K562 (cell line): ENCODE data around the gene FHIT. TPM values are rescaled to one million over a fixed set of nuclear protein-coding genes. Genes with fewer than 3 reads are reported as not detected.

Source experiments
- ATAC-seq: fragments of 200-7000 bp; cut with Tn5 transposase; 3 replicates; pipeline ENCODE4 v1.9.1; 2020; ENCODE audit warnings: moderate library complexity
- BruUV-seq: library from RNA; stranded (reverse); fragments of 400-500 nt; replicated peaks from 2 replicates; lab custom pipeline; 2021; lab: Mats Ljungman, UMichigan
- CTCF ChIA-PET: fragments of 300-600 bp; formaldehyde crosslinking; extraction: SDS; loops from one replicate; lab custom pipeline; 2021; ENCODE audit warnings: low intra/inter-chr PET ratio; lab: Yijun Ruan, JAX
- POLR2A ChIA-PET: fragments of 300-600, 350-650 bp; sonication (Branson Sonifier 250); formaldehyde crosslinking; extraction: SDS; loops from one replicate; lab custom pipeline; 2021; ENCODE audit warnings: antibody characterized with exemption, inconsistent platforms; lab: Yijun Ruan, JAX
- DNase-seq, 4 experiments: peaks; one replicate each; pipeline versions ENCODE4 v3.0.0 to v3.0.0-alpha.2; 2011 to 2018; ENCODE audit warnings: low spot score in 3 of 4, mixed read lengths in 3 of 4; ENCODE audit errors: extremely low read depth in 1 of 4
- FAIRE-seq: peaks from 2 replicates; lab custom pipeline; 2011; peaks lifted over from hg19 to GRCh38; lab: Jason Lieb, UNC
- H2AFZ ChIP-seq: 2 replicates; pipeline ENCODE4 v1.6.0; 2011; ENCODE audit warnings: low read depth, low read length, control low read depth, inconsistent platforms
- H3K27ac ChIP-seq: fragments of 200-600 bp; 3 replicates; pipeline ENCODE4 v1.8.0; 2011; ENCODE audit warnings: low read depth, mild to moderate bottlenecking, control low read depth, inconsistent platforms, low read length, moderate library complexity, mixed read lengths; ENCODE audit errors: extremely low read depth
- H3K27me3 ChIP-seq, 2 experiments: fragments of 300-600 bp in 1 of 2; 2 replicates in 1 of 2; 3 replicates in 1 of 2; pipeline versions ENCODE4 v1.6.0 to v1.8.0; 2011; ENCODE audit warnings: inconsistent platforms in 2 of 2, low read length in 2 of 2, mild to moderate bottlenecking in 1 of 2, mixed read lengths in 1 of 2, moderate library complexity in 1 of 2; ENCODE audit not compliant: control insufficient read depth in 2 of 2, insufficient read depth in 2 of 2
- H3K36me3 ChIP-seq: fragments of 300-600 bp; 3 replicates; pipeline ENCODE4 v1.8.0; 2011; ENCODE audit warnings: mild to moderate bottlenecking, low read length, inconsistent platforms; ENCODE audit not compliant: control insufficient read depth, insufficient read depth
- H3K4me1 ChIP-seq, 2 experiments: fragments of 200-600 bp in 1 of 2; replicated peaks in 1 of 2; 2 replicates in 1 of 2; 3 replicates in 1 of 2; pipeline versions ENCODE4 v1.5.1 to v1.8.0; 2011; ENCODE audit warnings: inconsistent platforms in 2 of 2, low read length in 2 of 2, mild to moderate bottlenecking in 1 of 2, mixed read lengths in 1 of 2, moderate library complexity in 1 of 2; ENCODE audit not compliant: control insufficient read depth in 2 of 2, insufficient read depth in 2 of 2
- H3K4me2 ChIP-seq: 2 replicates; pipeline ENCODE4 v1.6.1; 2011; ENCODE audit warnings: low read length, control low read depth, inconsistent platforms, mixed read lengths; ENCODE audit not compliant: insufficient read depth
- H3K4me3 ChIP-seq: fragments of 200-600 bp; sonication (generic), shearing (Covaris generic); 2 replicates; pipeline ENCODE4 v1.5.1; 2016; ENCODE audit warnings: control low read depth, inconsistent platforms
- H3K79me2 ChIP-seq: fragments of 200-600 bp; 3 replicates; pipeline ENCODE4 v1.8.0; 2011; ENCODE audit warnings: low read length, inconsistent platforms; ENCODE audit not compliant: control insufficient read depth, insufficient read depth
- H3K9ac ChIP-seq, 2 experiments: 2 replicates each; pipeline versions ENCODE4 v1.6.0 to v1.6.1; 2011; ENCODE audit warnings: low read depth in 2 of 2, low read length in 2 of 2, control low read depth in 1 of 2, inconsistent platforms in 1 of 2, mild to moderate bottlenecking in 1 of 2, mixed read lengths in 1 of 2; ENCODE audit not compliant: insufficient read depth in 1 of 2
- H3K9me1 ChIP-seq: one replicate; pipeline ENCODE4 v1.6.0; 2011; ENCODE audit warnings: inconsistent platforms, mild to moderate bottlenecking, low read length, moderate library complexity; ENCODE audit not compliant: control insufficient read depth, insufficient read depth
- H3K9me3 ChIP-seq: replicated peaks from 2 replicates; pipeline ENCODE4 v1.5.1; 2011; ENCODE audit warnings: low read depth, low read length, inconsistent platforms; ENCODE audit not compliant: control insufficient read depth, insufficient read depth
- H4K20me1 ChIP-seq: replicated peaks from 2 replicates; pipeline ENCODE4 v1.6.1; 2011; ENCODE audit warnings: low read length, inconsistent platforms, mixed read lengths; ENCODE audit not compliant: control insufficient read depth, insufficient read depth
- BRF2 ChIP-seq: IDR thresholded peaks from 3 replicates; pipeline ENCODE4 v1.6.1; 2011; ENCODE audit warnings: borderline replicate concordance, mild to moderate bottlenecking; ENCODE audit not compliant: insufficient read length, insufficient read depth
- CEBPB ChIP-seq: fragments of 450-650 bp; IDR thresholded peaks from 2 replicates; pipeline ENCODE4 v1.6.1; 2016; ENCODE audit warnings: missing genetic modification characterization, missing compliant biosample characterization
- ETS1 ChIP-seq: conservative IDR thresholded peaks from 2 replicates; pipeline ENCODE4 v1.6.1; 2011; ENCODE audit warnings: low read depth, mild to moderate bottlenecking, low read length; ENCODE audit not compliant: control insufficient read depth
- ETV1 ChIP-seq: fragments of 450-650 bp; conservative IDR thresholded peaks from 2 replicates; pipeline ENCODE4 v1.6.1; 2016; ENCODE audit warnings: missing genetic modification characterization, control low read depth, low read depth, missing compliant biosample characterization
- HCFC1 ChIP-seq: IDR thresholded peaks from 2 replicates; pipeline ENCODE4 v1.6.1; 2012; ENCODE audit warnings: low read depth, low read length, improper control_type of control experiment
- HNRNPH1 ChIP-seq: fragments of 200-400 bp; formaldehyde crosslinking; optimal IDR thresholded peaks from 2 replicates; pipeline ENCODE3; 2017; ENCODE audit warnings: low read depth, mild to moderate bottlenecking, low read length, moderate library complexity
- MAFF ChIP-seq: IDR thresholded peaks from 2 replicates; pipeline ENCODE4 v1.6.1; 2012; ENCODE audit warnings: low read length, improper control_type of control experiment
- MCM7 ChIP-seq, 2 experiments: fragments of 450-650 bp; IDR thresholded peaks; 2 replicates each; pipeline ENCODE4 v1.6.1; 2016 to 2018
- SAFB2 ChIP-seq: fragments of 200-400 bp; formaldehyde crosslinking; IDR thresholded peaks from 2 replicates; pipeline ENCODE4 v1.6.1; 2018; ENCODE audit warnings: borderline replicate concordance, low read length, low read depth, moderate library complexity; ENCODE audit not compliant: severe bottlenecking
- SPI1 ChIP-seq: IDR thresholded peaks from 2 replicates; pipeline ENCODE4 v1.6.1; 2011; ENCODE audit warnings: low read depth, low read length, control low read depth, borderline replicate concordance
- ZNF217 ChIP-seq: sonication (generic); formaldehyde crosslinking; IDR thresholded peaks from 2 replicates; pipeline ENCODE4 v1.8.0; 2022; ENCODE audit warnings: mild to moderate bottlenecking, missing genetic modification reagents
- ZNF24 ChIP-seq: fragments of 450-650 bp; IDR thresholded peaks from 2 replicates; pipeline ENCODE4 v1.6.1; 2016
- WGBS: fragments of 100-300 bp; shearing (Covaris generic); methylation state at CpG from one replicate; pipeline ENCODE4 v1.1.6; 2016; ENCODE audit warnings: low coverage, mixed read lengths; ENCODE audit not compliant: insufficient coverage; ENCODE audit errors: missing lambda C conversion rate; 5-methylcytosine and 5-hydroxymethylcytosine counted together
- in situ Hi-C: fragments of 300-500 bp; cut with MboI; formaldehyde crosslinking; loops from 4 replicates; pipeline ENCODE4 v1.15.0; 2018; ENCODE audit warnings: inconsistent platforms, mixed read lengths
- intact Hi-C: fragments of 100-400 bp; cut with micrococcal nuclease; formaldehyde crosslinking; loops from 2 replicates; pipeline ENCODE4 v1.14.2; 2022
- polyA plus RNA-seq, 8 experiments: library from polyadenylated mRNA; depleted of rRNA in 4 of 8; stranded (reverse) in 5 of 8; unstranded in 3 of 8; fragments of >200 nt; fragmentation: Nextera tagmentation in 2 of 8; fragmentation: Illumina TruSeq in 1 of 8; extraction: Ambion mirVana in 2 of 8; extraction: Trizol in 1 of 8; gene quantifications; 2 replicates each; pipeline versions ENCODE4 v1.2.1 to v1.2.3, GENCODE V29; 2011 to 2014; ENCODE audit warnings: inconsistent platforms in 1 of 8, missing spikeins in 1 of 8
- total RNA-seq, 7 experiments: library from RNA; depleted of rRNA in 6 of 7; stranded (reverse); fragments of >200 nt in 6 of 7; fragmentation: Illumina TruSeq in 2 of 7; extraction: Trizol in 2 of 7; gene quantifications; 2 replicates each; pipeline versions ENCODE4 v1.2.1 to v1.2.3, GENCODE V29; 2011 to 2021; ENCODE audit warnings: low replicate concordance in 1 of 7

FHIT gene
- total and polyA plus RNA-seq, 9 of the 15 experiments (the other 6 are each of a cell fraction or from before 2014, with no cell fraction given), result 1.7 to 9.1 (median 4.3) TPM

- no peak for TF ChIP-seq BRF2
- TF ChIP-seq ZNF217 (CRISPR knock-in tag), result no peak
- no peak for TF ChIP-seq MCM7 (IDR thresholded peaks at IDR 0.05)
- no peak for TF ChIP-seq ETV1 (tag)
- no peak for TF ChIP-seq HNRNPH1
- no peak for TF ChIP-seq SPI1
- no peak for TF ChIP-seq MAFF
- TF ChIP-seq SAFB2, result no peak
- TF ChIP-seq ZNF24, result no peak
Observed at GRCh38 chr3:59946401-59946800, 1304.9 kb downstream of the FHIT start (continued).

- FAIRE-seq, result no peak
- intact Hi-C loops (no loop called here), in situ Hi-C loops (no loop called here)
- Histone ChIP-seq H3K4me3 (no peak overlapping the region), H3K9ac (no peak overlapping the region), H3K9me3 (no peaks in the 10 kb centered on the region), H3K9me1 (no peaks in the 10 kb centered on the region), H3K36me3 (no peaks in the 10 kb centered on the region), H4K20me1 (no peaks in the 10 kb centered on the region), H2AFZ (no peak overlapping the region), H3K4me1 (no peaks in the 10 kb centered on the region), H3K4me2 (no peak overlapping the region), H3K27ac (no peak overlapping the region), H3K27me3 (no peaks in the 10 kb centered on the region), H3K79me2 (no peaks in the 10 kb centered on the region)
- CTCF ChIA-PET, result no interaction called here
- ATAC-seq, result no peak
- POLR2A ChIA-PET, result no interaction called here
- DNase-seq, result no peak
- BruUV-seq, result no TSS peak
- TF ChIP-seq CEBPB (tag) (no peak), HCFC1 (no peak), ETS1 (no peak)
- WGBS, result 11% methylated on average over 1 of the region's 3 CpGs
Observed at GRCh38 chr3:59940718-59941117, 1310.5 kb downstream of the FHIT start.
